Uterus (tissue), 4 donors: Measurements from ENCODE around the gene DYNC1LI1. TPM values are rescaled to one million over a fixed set of nuclear protein-coding genes. Genes with fewer than 3 reads are reported as not detected.

ENCODE experiments used
- DNase-seq, 2 donors: peaks; one replicate each; pipeline ENCODE4 v3.0.0-alpha.2; 2019 to 2020
- H3K27ac ChIP-seq, 2 donors: fragments of 200-600 bp; sonication (generic); 1 replicate in 1 of 2; 2 replicates in 1 of 2; pipeline ENCODE4 v1.5.1; 2016 to 2018
- H3K27me3 ChIP-seq, 2 donors: fragments of 200-600 bp; sonication (generic); one replicate each; pipeline ENCODE4 v1.5.1; 2018 to 2019; ENCODE audit warnings: control low read depth in 1 of 2
- H3K36me3 ChIP-seq, 2 donors: fragments of 200-600 bp; sonication (generic); one replicate each; pipeline ENCODE4 v1.5.1; 2019; ENCODE audit warnings: control low read depth in 1 of 2
- H3K4me1 ChIP-seq, 2 donors: fragments of 200-600 bp; sonication (generic); one replicate each; pipeline ENCODE4 v1.5.1; 2018 to 2019; ENCODE audit warnings: control low read depth in 1 of 2
- H3K4me3 ChIP-seq, 2 donors: fragments of 200-600 bp; sonication (generic); 1 replicate in 1 of 2; 2 replicates in 1 of 2; pipeline ENCODE4 v1.5.1; 2018 to 2019; ENCODE audit warnings: mild to moderate bottlenecking in 1 of 2
- H3K9me3 ChIP-seq, 2 donors: fragments of 200-600 bp; sonication (generic); one replicate each; pipeline ENCODE4 v1.5.1; 2019; ENCODE audit warnings: control low read depth in 1 of 2
- CTCF ChIP-seq, 4 experiments: fragments of 200-600 bp in 2 of 4; fragments of 450-650 bp in 2 of 4; sonication (generic) in 2 of 4; IDR thresholded peaks; one replicate each; pipeline ENCODE4 v1.5.1; 2016 to 2019; ENCODE audit warnings: antibody characterized with exemption in 4 of 4, mild to moderate bottlenecking in 2 of 4, moderate library complexity in 1 of 4
- POLR2A ChIP-seq, 2 donors: fragments of 450-650 bp; IDR thresholded peaks; one replicate each; pipeline ENCODE4 v1.6.1; 2016; ENCODE audit warnings: antibody characterized with exemption in 2 of 2, mild to moderate bottlenecking in 1 of 2, moderate library complexity in 1 of 2
- intact Hi-C: fragments of 100-400 bp; cut with DNase I; formaldehyde crosslinking; loops from one replicate; pipeline ENCODE4 v1.15.1; 2023; ENCODE audit warnings: low total_unique reads
- total RNA-seq, 4 donors: library from RNA; depleted of rRNA in 3 of 4; stranded (reverse); fragments of >200 nt in 3 of 4; gene quantifications; one replicate each; pipeline versions ENCODE4 v1.1.0 to v1.2.4, GENCODE V29; 2014 to 2023
- donor health status: DM: yes; HTN: yes; CAD: no.

DYNC1LI1 gene
- total RNA-seq, 4 donors from 2014 or later: 9.5 to 65.9 (median 41.0) TPM

- no peaks in the 10 kb centered on the region for H3K9me3 ChIP-seq
- no peak for DNase-seq
- no peaks in the 10 kb centered on the region for H3K4me1 ChIP-seq
- no peaks in the 10 kb centered on the region for H3K27me3 ChIP-seq
- no peak for TF ChIP-seq POLR2A (IDR thresholded peaks at IDR 0.05)
- TF ChIP-seq CTCF (IDR thresholded peaks at IDR 0.05): no peak
- no peak overlapping the region for H3K4me3 ChIP-seq
- no peaks in the 10 kb centered on the region for H3K36me3 ChIP-seq
- intact Hi-C loops: no loop called here
- no peak overlapping the region for H3K27ac ChIP-seq
These were observed 23.4 kb upstream of the DYNC1LI1 start for GRCh38 chr3:32593903-32594525.

GRCh38 chr3:32592696-32593353, 22.2 kb upstream of the DYNC1LI1 start:
- H3K27ac ChIP-seq: no peak overlapping the region
- H3K36me3 ChIP-seq: no peaks in the 10 kb centered on the region
- H3K4me3 ChIP-seq: no peak overlapping the region
- H3K4me1 ChIP-seq: no peaks in the 10 kb centered on the region
- no peaks in the 10 kb centered on the region for H3K27me3 ChIP-seq
- no peaks in the 10 kb centered on the region for H3K9me3 ChIP-seq
- TF ChIP-seq POLR2A (IDR thresholded peaks at IDR 0.05): no peak
- no peak for DNase-seq
- intact Hi-C loops: no loop called here

- no peaks in the 10 kb centered on the region for H3K9me3 ChIP-seq
- H3K27ac ChIP-seq: no peak overlapping the region
- H3K4me3 ChIP-seq: no peak overlapping the region
- intact Hi-C loops: no loop called here
- H3K4me1 ChIP-seq: no peaks in the 10 kb centered on the region
- H3K27me3 ChIP-seq: no peaks in the 10 kb centered on the region
- H3K36me3 ChIP-seq: no peaks in the 10 kb centered on the region
- DNase-seq: no peak
- no peak for TF ChIP-seq POLR2A (IDR thresholded peaks at IDR 0.05)
- no peak for TF ChIP-seq CTCF (IDR thresholded peaks at IDR 0.05)
These were observed 21.4 kb upstream of the DYNC1LI1 start for GRCh38 chr3:32592011-32592410.

GRCh38 chr3:32591186-32591585, 20.5 kb upstream of the DYNC1LI1 start:
- Histone ChIP-seq H3K4me3 (no peak overlapping the region), H3K27ac (no peak overlapping the region), H3K9me3 (no peaks in the 10 kb centered on the region), H3K27me3 (no peaks in the 10 kb centered on the region), H3K4me1 (no peaks in the 10 kb centered on the region), H3K36me3 (no peaks in the 10 kb centered on the region)
- DNase-seq: no peak
- TF ChIP-seq POLR2A (IDR thresholded peaks at IDR 0.05) (no peak), CTCF (IDR thresholded peaks at IDR 0.05) (no peak)
- intact Hi-C loops: no loop called here

GRCh38 chr3:32586356-32586755, 15.7 kb upstream of the DYNC1LI1 start:
- Histone ChIP-seq H3K4me1 (no peaks in the 10 kb centered on the region), H3K36me3 (no peaks in the 10 kb centered on the region), H3K27ac (no peak overlapping the region), H3K4me3 (no peak overlapping the region), H3K27me3 (no peaks in the 10 kb centered on the region), H3K9me3 (no peaks in the 10 kb centered on the region)
- DNase-seq: no peak
- intact Hi-C loops: no loop called here
- TF ChIP-seq POLR2A (IDR thresholded peaks at IDR 0.05) (no peak), CTCF (IDR thresholded peaks at IDR 0.05) (no peak)
